WTC11 (cell line): ENCODE data around the gene CPAMD8. TPM values are rescaled to one million over a fixed set of nuclear protein-coding genes. Genes with fewer than 3 reads are reported as not detected.

Experiments used
- ATAC-seq: fragments of 200-7000 bp; cut with Tn5 transposase; 2 replicates; pipeline ENCODE4 v1.10.0; 2021; ENCODE audit warnings: mild to moderate bottlenecking, moderate library complexity
- CTCF ChIA-PET: fragments of 300-600 bp; sonication (Branson Sonifier 250); formaldehyde crosslinking; loops from one replicate; lab custom pipeline; 2021; ENCODE audit warnings: antibody characterized with exemption; lab: Charles Lee
- POLR2A ChIA-PET: fragments of 350-600 bp; sonication (Branson Sonifier 250); formaldehyde crosslinking; loops from one replicate; lab custom pipeline; 2021; ENCODE audit warnings: antibody characterized with exemption; lab: Charles Lee
- DNase-seq: peaks from one replicate; pipeline ENCODE4 v3.0.0; 2021; ENCODE audit warnings: low spot score
- H3K27ac Mint-ChIP-seq: 2 replicates; pipeline ENCODE4 v1.8.0; 2021; ENCODE audit warnings: mixed read lengths
- H3K27me3 Mint-ChIP-seq: 2 replicates; pipeline ENCODE4 v1.8.0; 2021; ENCODE audit warnings: low read depth, mild to moderate bottlenecking, moderate library complexity, mixed read lengths
- H3K36me3 Mint-ChIP-seq: 2 replicates; pipeline ENCODE4 v1.8.0; 2021; ENCODE audit warnings: mixed read lengths
- H3K4me1 Mint-ChIP-seq: 2 replicates; pipeline ENCODE4 v1.8.0; 2022; ENCODE audit warnings: mixed read lengths
- H3K4me3 Mint-ChIP-seq: 2 replicates; pipeline ENCODE4 v1.8.0; 2021; ENCODE audit warnings: mild to moderate bottlenecking, moderate library complexity, mixed read lengths
- H3K9me3 Mint-ChIP-seq: 2 replicates; pipeline ENCODE4 v1.8.0; 2021; ENCODE audit warnings: mixed read lengths
- ATF1 ChIP-seq: sonication (generic); formaldehyde crosslinking; IDR thresholded peaks from 2 replicates; pipeline ENCODE4 v1.8.1; 2023; ENCODE audit warnings: mild to moderate bottlenecking, moderate library complexity, missing genetic modification reagents
- ELF4 ChIP-seq: sonication (generic); formaldehyde crosslinking; IDR thresholded peaks from 2 replicates; pipeline ENCODE4 v1.8.1; 2022; ENCODE audit warnings: low read depth, mild to moderate bottlenecking, moderate library complexity, missing genetic modification reagents
- ESRRA ChIP-seq: sonication (generic); formaldehyde crosslinking; IDR thresholded peaks from 2 replicates; pipeline ENCODE4 v1.8.1; 2022; ENCODE audit warnings: mild to moderate bottlenecking, missing genetic modification reagents, borderline replicate concordance
- FOXP1 ChIP-seq: sonication (generic); formaldehyde crosslinking; IDR thresholded peaks from 2 replicates; pipeline ENCODE4 v1.8.0; 2022; ENCODE audit warnings: missing genetic modification reagents, mild to moderate bottlenecking, moderate library complexity, borderline replicate concordance
- GTF2I ChIP-seq: fragments of 250-450 bp; sonication (Bioruptor Pico); conservative IDR thresholded peaks from 2 replicates; pipeline ENCODE4 v1.4.0; 2021; ENCODE audit warnings: mild to moderate bottlenecking
- IRF2 ChIP-seq: sonication (generic); formaldehyde crosslinking; IDR thresholded peaks from 2 replicates; pipeline ENCODE4 v1.8.0; 2022; ENCODE audit warnings: low read depth, missing genetic modification reagents, borderline replicate concordance
- KAT7 ChIP-seq: sonication (generic); formaldehyde crosslinking; IDR thresholded peaks from 2 replicates; pipeline ENCODE4 v1.8.1; 2023; ENCODE audit warnings: missing genetic modification reagents, mild to moderate bottlenecking, borderline replicate concordance
- MXD4 ChIP-seq: fragments of 250-450 bp; sonication (Bioruptor Pico); IDR thresholded peaks from 2 replicates; pipeline ENCODE4 v1.8.0; 2021; ENCODE audit warnings: mild to moderate bottlenecking, moderate library complexity, borderline replicate concordance
- NFYB ChIP-seq: sonication (generic); formaldehyde crosslinking; conservative IDR thresholded peaks from 2 replicates; pipeline ENCODE4 v1.8.0; 2022; ENCODE audit warnings: low read depth, missing genetic modification reagents
- NR1H2 ChIP-seq: sonication (generic); formaldehyde crosslinking; IDR thresholded peaks from 2 replicates; pipeline ENCODE4 v1.9.0; 2021; ENCODE audit warnings: mild to moderate bottlenecking, moderate library complexity, missing genetic modification reagents
- NR2C2 ChIP-seq: sonication (generic); formaldehyde crosslinking; IDR thresholded peaks from 2 replicates; pipeline ENCODE4 v1.8.0; 2022; ENCODE audit warnings: mild to moderate bottlenecking, missing genetic modification reagents
- OVOL2 ChIP-seq: fragments of 250-450 bp; sonication (Bioruptor Pico); IDR thresholded peaks from 2 replicates; pipeline ENCODE4 v1.9.0; 2021; ENCODE audit warnings: mild to moderate bottlenecking, borderline replicate concordance
- RELA ChIP-seq: sonication (generic); formaldehyde crosslinking; IDR thresholded peaks from 2 replicates; pipeline ENCODE4 v1.8.1; 2022; ENCODE audit warnings: missing genetic modification reagents, mild to moderate bottlenecking, borderline replicate concordance
- SMAD3 ChIP-seq: sonication (generic); formaldehyde crosslinking; IDR thresholded peaks from 2 replicates; pipeline ENCODE4 v1.8.0; 2022; ENCODE audit warnings: missing genetic modification reagents, mild to moderate bottlenecking, borderline replicate concordance
- TCF7 ChIP-seq: sonication (generic); formaldehyde crosslinking; IDR thresholded peaks from 2 replicates; pipeline ENCODE4 v1.8.0; 2022; ENCODE audit warnings: mild to moderate bottlenecking, low read depth, missing genetic modification reagents, moderate library complexity
- TEAD1 ChIP-seq: sonication (generic); formaldehyde crosslinking; IDR thresholded peaks from 2 replicates; pipeline ENCODE4 v1.8.0; 2022; ENCODE audit warnings: mild to moderate bottlenecking, missing genetic modification reagents
- ZBTB21 ChIP-seq: sonication (generic); formaldehyde crosslinking; IDR thresholded peaks from 2 replicates; pipeline ENCODE4 v1.8.1; 2023; ENCODE audit warnings: mild to moderate bottlenecking, missing genetic modification reagents, borderline replicate concordance
- ZNF219 ChIP-seq: sonication (generic); formaldehyde crosslinking; IDR thresholded peaks from 2 replicates; pipeline ENCODE4 v1.8.0; 2023; ENCODE audit warnings: missing genetic modification reagents, mild to moderate bottlenecking, borderline replicate concordance
- ZNF317 ChIP-seq: sonication (generic); formaldehyde crosslinking; IDR thresholded peaks from 2 replicates; pipeline ENCODE4 v1.8.1; 2023; ENCODE audit warnings: low read depth, mild to moderate bottlenecking, moderate library complexity, missing genetic modification reagents, borderline replicate concordance
- ZNF416 ChIP-seq: fragments of 250-450 bp; sonication (Bioruptor Pico); IDR thresholded peaks from 2 replicates; pipeline ENCODE4 v1.9.0; 2021; ENCODE audit warnings: mild to moderate bottlenecking, inconsistent platforms
- ZNF423 ChIP-seq: fragments of 250-450 bp; sonication (Bioruptor Pico); IDR thresholded peaks from 2 replicates; pipeline ENCODE4 v2.1.2; 2022; ENCODE audit warnings: mild to moderate bottlenecking, moderate library complexity
- total RNA-seq: library from RNA; stranded (reverse); gene quantifications from 3 replicates; pipeline ENCODE4 v1.2.3, GENCODE V29; 2021
- TF ChIP-seq, protein P1 (sequence below): fragments of 250-450 bp; sonication (Bioruptor Pico); IDR thresholded peaks from 2 replicates; pipeline ENCODE4 v1.8.0; 2021; ENCODE audit warnings: mild to moderate bottlenecking
- TF ChIP-seq, protein P2 (sequence below): sonication (generic); formaldehyde crosslinking; IDR thresholded peaks from 2 replicates; pipeline ENCODE4 v1.8.1; 2023; ENCODE audit warnings: mild to moderate bottlenecking, missing genetic modification reagents
- TF ChIP-seq, protein P3 (sequence below): sonication (generic); formaldehyde crosslinking; conservative IDR thresholded peaks from 2 replicates; pipeline ENCODE4 v1.8.1; 2023; ENCODE audit warnings: mild to moderate bottlenecking, low read depth, missing genetic modification reagents, moderate library complexity
- TF ChIP-seq, protein P4 (sequence below): sonication (generic); formaldehyde crosslinking; IDR thresholded peaks from 2 replicates; pipeline ENCODE4 v1.8.0; 2022; ENCODE audit warnings: mild to moderate bottlenecking, missing genetic modification reagents

The CPAMD8 gene
- total RNA-seq, 1 experiment from 2014 or later: 6.9 TPM

DNA sequence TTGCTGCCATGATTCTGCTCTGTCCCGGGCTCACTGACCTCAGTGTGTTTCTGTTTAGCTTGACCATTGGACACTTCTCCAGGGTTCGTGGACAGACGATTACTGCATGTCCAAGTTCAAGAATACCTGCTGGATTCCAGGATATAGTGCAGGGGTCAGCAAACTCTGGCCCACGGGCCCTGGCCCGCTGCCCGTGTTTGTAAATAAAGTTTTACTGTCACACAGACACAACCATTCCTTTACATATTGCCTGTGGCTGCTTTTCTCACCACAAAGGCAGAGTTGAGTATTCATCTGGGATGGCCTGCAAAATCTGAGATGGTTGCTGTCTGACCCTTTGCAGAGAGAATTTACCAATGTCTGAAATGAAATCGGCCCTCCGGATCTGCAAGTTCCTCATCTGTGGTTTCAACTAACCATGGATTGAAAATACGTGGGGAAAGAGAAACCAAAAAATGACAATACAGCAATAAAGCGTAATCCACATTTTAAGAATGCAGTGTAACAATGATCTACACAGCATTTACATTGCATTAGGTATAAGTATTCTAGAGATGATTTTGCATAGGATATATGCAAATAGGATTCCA lies 163.7 kb downstream of the CPAMD8 start (continued):
- no peak for TF ChIP-seq ZBTB21 (CRISPR knock-in tag)
- TF ChIP-seq OVOL2 (CRISPR knock-in tag): no peak
- no peak for TF ChIP-seq IRF2
- TF ChIP-seq GTF2I (CRISPR knock-in tag): no peak
- TF ChIP-seq KAT7 (CRISPR knock-in tag): no peak
- TF ChIP-seq, all 79 proteins: peak for 0

DNA sequence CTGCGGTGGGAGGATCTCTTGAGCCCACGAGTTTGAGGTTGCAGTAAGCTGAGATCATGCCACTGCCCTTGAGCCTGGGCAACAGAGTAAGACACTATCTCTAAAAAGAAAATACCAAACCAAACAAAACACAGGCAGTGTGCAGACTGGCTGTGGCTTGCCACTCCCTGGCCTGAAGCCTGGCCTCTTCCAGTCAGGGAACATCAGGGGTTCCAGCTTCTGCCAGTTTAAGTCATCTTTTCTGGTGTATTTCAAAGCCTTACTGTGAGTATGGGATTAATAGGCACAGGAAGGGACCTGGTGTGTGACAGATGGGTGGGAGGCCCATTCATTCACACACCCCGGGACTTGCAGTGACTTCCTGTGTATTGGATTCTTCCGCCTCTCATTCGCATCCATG lies 164.8 kb downstream of the CPAMD8 start:
- Mint-ChIP-seq H3K4me3 (no peak overlapping the region), H3K36me3 (peaks cover 33% of the 10 kb centered on the region), H3K9me3 (no peaks in the 10 kb centered on the region), H3K27ac (no peak overlapping the region; the same call in 1 of the 2 replicates), H3K27me3 (no peaks in the 10 kb centered on the region), H3K4me1 (no peaks in the 10 kb centered on the region)
- DNase-seq: no peak
- no peak for TF ChIP-seq ZNF219 (CRISPR knock-in tag)
- no peak for TF ChIP-seq MXD4
- no peak for TF ChIP-seq NFYB
- TF ChIP-seq, protein P1, sequence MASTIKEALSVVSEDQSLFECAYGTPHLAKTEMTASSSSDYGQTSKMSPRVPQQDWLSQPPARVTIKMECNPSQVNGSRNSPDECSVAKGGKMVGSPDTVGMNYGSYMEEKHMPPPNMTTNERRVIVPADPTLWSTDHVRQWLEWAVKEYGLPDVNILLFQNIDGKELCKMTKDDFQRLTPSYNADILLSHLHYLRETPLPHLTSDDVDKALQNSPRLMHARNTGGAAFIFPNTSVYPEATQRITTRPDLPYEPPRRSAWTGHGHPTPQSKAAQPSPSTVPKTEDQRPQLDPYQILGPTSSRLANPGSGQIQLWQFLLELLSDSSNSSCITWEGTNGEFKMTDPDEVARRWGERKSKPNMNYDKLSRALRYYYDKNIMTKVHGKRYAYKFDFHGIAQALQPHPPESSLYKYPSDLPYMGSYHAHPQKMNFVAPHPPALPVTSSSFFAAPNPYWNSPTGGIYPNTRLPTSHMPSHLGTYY (CRISPR knock-in tag): no peak
- no peak for TF ChIP-seq RELA
- no peak for TF ChIP-seq ZNF416
- TF ChIP-seq TCF7: no peak
- TF ChIP-seq ELF4 (CRISPR knock-in tag): no peak
- ChIA-PET CTCF (interaction anchor here (0.9 kb wide), 1 partner anchor 82 kb away, joined by 3 read pairs; no protein-coding TSS in a partner anchor), POLR2A (interaction anchor here (0.7 kb wide), 1 partner anchor 366 kb away, joined by 4 read pairs; no protein-coding TSS in a partner anchor)
- ATAC-seq: no peak

DNA sequence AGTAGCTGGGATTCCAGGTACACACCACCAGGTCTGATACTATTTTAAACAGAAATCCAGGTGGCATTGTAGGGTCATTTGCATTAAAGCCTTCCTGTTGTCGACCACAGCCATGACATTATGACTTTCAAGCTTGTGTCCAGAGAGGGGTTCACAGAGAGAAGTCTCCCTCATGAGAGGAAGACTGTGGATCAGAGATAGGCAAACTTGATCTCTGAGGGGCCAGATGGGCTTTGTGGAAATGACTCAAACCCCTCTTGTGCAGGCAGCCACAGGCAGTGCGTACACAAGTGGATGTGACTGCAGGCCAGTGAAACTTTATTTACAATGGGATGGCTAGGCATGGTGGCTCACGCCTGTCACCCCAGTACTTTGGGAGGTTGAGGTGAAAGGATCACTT lies 165.6 kb downstream of the CPAMD8 start:
- no peaks in the 10 kb centered on the region for H3K9me3 Mint-ChIP-seq
- ChIA-PET CTCF (interaction anchor here (0.7 to 1.0 kb wide), 2 partner anchors 26 to 84 kb away, joined by 3 to 4 read pairs; no protein-coding TSS in a partner anchor), POLR2A (no interaction called here)
- no peak overlapping the region for H3K4me3 Mint-ChIP-seq
- H3K27me3 Mint-ChIP-seq: no peaks in the 10 kb centered on the region
- no peaks in the 10 kb centered on the region for H3K4me1 Mint-ChIP-seq
- peak overlapping the region; percentile 49; the same call in 1 of the 2 replicates for H3K27ac Mint-ChIP-seq
- DNase-seq: no peak
- peaks cover 34% of the 10 kb centered on the region for H3K36me3 Mint-ChIP-seq
- ATAC-seq: no peak
- TF ChIP-seq ATF1 (CRISPR knock-in tag): no peak
- no peak for TF ChIP-seq FOXP1
- TF ChIP-seq NR1H2 (CRISPR knock-in tag): no peak
- TF ChIP-seq TEAD1: no peak
- TF ChIP-seq ZNF423 (CRISPR knock-in tag): no peak
- TF ChIP-seq, protein P2, sequence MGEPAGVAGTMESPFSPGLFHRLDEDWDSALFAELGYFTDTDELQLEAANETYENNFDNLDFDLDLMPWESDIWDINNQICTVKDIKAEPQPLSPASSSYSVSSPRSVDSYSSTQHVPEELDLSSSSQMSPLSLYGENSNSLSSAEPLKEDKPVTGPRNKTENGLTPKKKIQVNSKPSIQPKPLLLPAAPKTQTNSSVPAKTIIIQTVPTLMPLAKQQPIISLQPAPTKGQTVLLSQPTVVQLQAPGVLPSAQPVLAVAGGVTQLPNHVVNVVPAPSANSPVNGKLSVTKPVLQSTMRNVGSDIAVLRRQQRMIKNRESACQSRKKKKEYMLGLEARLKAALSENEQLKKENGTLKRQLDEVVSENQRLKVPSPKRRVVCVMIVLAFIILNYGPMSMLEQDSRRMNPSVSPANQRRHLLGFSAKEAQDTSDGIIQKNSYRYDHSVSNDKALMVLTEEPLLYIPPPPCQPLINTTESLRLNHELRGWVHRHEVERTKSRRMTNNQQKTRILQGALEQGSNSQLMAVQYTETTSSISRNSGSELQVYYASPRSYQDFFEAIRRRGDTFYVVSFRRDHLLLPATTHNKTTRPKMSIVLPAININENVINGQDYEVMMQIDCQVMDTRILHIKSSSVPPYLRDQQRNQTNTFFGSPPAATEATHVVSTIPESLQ: no peak
- TF ChIP-seq ESRRA: no peak
- no peak for TF ChIP-seq ZNF317 (CRISPR knock-in tag)
- TF ChIP-seq, protein P3, sequence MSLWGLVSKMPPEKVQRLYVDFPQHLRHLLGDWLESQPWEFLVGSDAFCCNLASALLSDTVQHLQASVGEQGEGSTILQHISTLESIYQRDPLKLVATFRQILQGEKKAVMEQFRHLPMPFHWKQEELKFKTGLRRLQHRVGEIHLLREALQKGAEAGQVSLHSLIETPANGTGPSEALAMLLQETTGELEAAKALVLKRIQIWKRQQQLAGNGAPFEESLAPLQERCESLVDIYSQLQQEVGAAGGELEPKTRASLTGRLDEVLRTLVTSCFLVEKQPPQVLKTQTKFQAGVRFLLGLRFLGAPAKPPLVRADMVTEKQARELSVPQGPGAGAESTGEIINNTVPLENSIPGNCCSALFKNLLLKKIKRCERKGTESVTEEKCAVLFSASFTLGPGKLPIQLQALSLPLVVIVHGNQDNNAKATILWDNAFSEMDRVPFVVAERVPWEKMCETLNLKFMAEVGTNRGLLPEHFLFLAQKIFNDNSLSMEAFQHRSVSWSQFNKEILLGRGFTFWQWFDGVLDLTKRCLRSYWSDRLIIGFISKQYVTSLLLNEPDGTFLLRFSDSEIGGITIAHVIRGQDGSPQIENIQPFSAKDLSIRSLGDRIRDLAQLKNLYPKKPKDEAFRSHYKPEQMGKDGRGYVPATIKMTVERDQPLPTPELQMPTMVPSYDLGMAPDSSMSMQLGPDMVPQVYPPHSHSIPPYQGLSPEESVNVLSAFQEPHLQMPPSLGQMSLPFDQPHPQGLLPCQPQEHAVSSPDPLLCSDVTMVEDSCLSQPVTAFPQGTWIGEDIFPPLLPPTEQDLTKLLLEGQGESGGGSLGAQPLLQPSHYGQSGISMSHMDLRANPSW: no peak
- TF ChIP-seq NR2C2 (CRISPR knock-in tag): no peak
- TF ChIP-seq, protein P4, sequence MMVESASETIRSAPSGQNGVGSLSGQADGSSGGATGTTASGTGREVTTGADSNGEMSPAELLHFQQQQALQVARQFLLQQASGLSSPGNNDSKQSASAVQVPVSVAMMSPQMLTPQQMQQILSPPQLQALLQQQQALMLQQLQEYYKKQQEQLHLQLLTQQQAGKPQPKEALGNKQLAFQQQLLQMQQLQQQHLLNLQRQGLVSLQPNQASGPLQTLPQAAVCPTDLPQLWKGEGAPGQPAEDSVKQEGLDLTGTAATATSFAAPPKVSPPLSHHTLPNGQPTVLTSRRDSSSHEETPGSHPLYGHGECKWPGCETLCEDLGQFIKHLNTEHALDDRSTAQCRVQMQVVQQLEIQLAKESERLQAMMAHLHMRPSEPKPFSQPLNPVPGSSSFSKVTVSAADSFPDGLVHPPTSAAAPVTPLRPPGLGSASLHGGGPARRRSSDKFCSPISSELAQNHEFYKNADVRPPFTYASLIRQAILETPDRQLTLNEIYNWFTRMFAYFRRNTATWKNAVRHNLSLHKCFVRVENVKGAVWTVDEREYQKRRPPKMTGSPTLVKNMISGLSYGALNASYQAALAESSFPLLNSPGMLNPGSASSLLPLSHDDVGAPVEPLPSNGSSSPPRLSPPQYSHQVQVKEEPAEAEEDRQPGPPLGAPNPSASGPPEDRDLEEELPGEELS: no peak
- TF ChIP-seq SMAD3 (CRISPR knock-in tag): no peak
